Panc1 (cell line): ENCODE results near the gene MYO3B.

ENCODE experiments used
- TCF7L2 ChIP-seq: IDR thresholded peaks from 2 replicates; pipeline ENCODE4 v1.6.1; 2011; ENCODE audit warnings: mild to moderate bottlenecking, low read depth, low read length, inconsistent platforms
- TF ChIP-seq, protein P1 (sequence below): fragments of 450-650 bp; IDR thresholded peaks from 2 replicates; pipeline ENCODE4 v1.5.1; 2017; ENCODE audit warnings: mild to moderate bottlenecking

DNA sequence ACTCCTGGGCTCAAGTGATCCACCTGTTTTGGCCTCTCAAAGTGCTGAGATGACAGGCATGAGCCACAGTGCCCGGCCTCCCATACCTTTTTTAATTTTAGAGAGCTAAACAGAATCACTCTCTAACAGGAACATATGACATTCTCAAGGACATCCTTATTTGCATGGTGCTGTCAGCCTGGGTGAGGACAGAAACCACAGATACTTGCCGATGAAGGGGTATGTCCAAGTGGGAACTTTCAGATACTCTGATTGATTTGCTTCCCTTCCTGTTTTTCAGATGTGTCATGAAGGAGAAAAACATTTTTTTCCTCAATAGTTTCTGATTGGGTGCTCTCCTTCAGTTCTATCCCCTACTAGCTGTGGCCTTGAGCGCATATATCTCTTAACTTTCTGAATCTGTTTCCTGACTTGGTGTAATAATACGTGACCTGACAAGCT is 49.6 kb downstream of the MYO3B start:
- TF ChIP-seq TCF7L2 = no peak
- TF ChIP-seq, protein P1, sequence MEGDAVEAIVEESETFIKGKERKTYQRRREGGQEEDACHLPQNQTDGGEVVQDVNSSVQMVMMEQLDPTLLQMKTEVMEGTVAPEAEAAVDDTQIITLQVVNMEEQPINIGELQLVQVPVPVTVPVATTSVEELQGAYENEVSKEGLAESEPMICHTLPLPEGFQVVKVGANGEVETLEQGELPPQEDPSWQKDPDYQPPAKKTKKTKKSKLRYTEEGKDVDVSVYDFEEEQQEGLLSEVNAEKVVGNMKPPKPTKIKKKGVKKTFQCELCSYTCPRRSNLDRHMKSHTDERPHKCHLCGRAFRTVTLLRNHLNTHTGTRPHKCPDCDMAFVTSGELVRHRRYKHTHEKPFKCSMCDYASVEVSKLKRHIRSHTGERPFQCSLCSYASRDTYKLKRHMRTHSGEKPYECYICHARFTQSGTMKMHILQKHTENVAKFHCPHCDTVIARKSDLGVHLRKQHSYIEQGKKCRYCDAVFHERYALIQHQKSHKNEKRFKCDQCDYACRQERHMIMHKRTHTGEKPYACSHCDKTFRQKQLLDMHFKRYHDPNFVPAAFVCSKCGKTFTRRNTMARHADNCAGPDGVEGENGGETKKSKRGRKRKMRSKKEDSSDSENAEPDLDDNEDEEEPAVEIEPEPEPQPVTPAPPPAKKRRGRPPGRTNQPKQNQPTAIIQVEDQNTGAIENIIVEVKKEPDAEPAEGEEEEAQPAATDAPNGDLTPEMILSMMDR = no peak
